Right lobe of liver (tissue), 6 donors: ENCODE results near the gene TJP1. TPM values are rescaled to one million over a fixed set of nuclear protein-coding genes. Genes with fewer than 3 reads are reported as not detected.
"Not testable (repeated sequence)": the region's sequence is repeated elsewhere in the genome, so short reads cannot be mapped to it uniquely, and the experiment has no call there.

ENCODE experiments used
- ATAC-seq, 4 donors: fragments of 200-7000 bp; cut with Tn5 transposase; one replicate each; pipeline ENCODE4 v1.9.1; 2020; ENCODE audit warnings: mild to moderate bottlenecking in 4 of 4, moderate library complexity in 4 of 4
- DNase-seq, 3 donors: peaks; one replicate each; pipeline ENCODE4 v3.0.0-alpha.2; 2020
- H3K27ac ChIP-seq, 3 donors: fragments of 200-600 bp; one replicate each; pipeline ENCODE4 v1.8.0; 2022
- H3K27me3 ChIP-seq, 2 donors: fragments of 200-600 bp; one replicate each; pipeline ENCODE4 v1.8.0; 2022
- H3K36me3 ChIP-seq, 4 donors: fragments of 200-600 bp; sonication (generic) in 1 of 4; one replicate each; pipeline versions ENCODE4 v1.5.1 to v1.8.0; 2017 to 2022; ENCODE audit warnings: control low read depth in 1 of 4
- H3K4me1 ChIP-seq, 4 donors: fragments of 200-600 bp; sonication (generic) in 1 of 4; one replicate each; pipeline versions ENCODE4 v1.5.1 to v1.8.0; 2017 to 2022; ENCODE audit warnings: control low read depth in 1 of 4
- H3K4me3 ChIP-seq, 3 donors: fragments of 200-600 bp; one replicate each; pipeline ENCODE4 v1.8.0; 2022
- H3K9me3 ChIP-seq, 4 donors: fragments of 200-600 bp; sonication (generic) in 1 of 4; one replicate each; pipeline versions ENCODE4 v1.5.1 to v1.8.0; 2017 to 2022; ENCODE audit warnings: control low read depth in 1 of 4
- POLR2A ChIP-seq: fragments of 450-650 bp; IDR thresholded peaks from one replicate; pipeline ENCODE4 v1.6.1; 2017; ENCODE audit warnings: antibody characterized with exemption, mild to moderate bottlenecking
- WGBS: methylation state at CpG from one replicate; pipeline ENCODE4 v1.1.6; 2018; ENCODE audit warnings: low coverage, low lambda C conversion rate; ENCODE audit not compliant: insufficient coverage; ENCODE audit errors: missing lambda C conversion rate; 5-methylcytosine and 5-hydroxymethylcytosine counted together
- intact Hi-C, 2 donors: fragments of 100-400 bp; cut with DNase I; formaldehyde crosslinking; loops; one replicate each; pipeline versions ENCODE4 v1.11.2 to v1.14.1; 2022
- total RNA-seq, 6 experiments: library from RNA; depleted of rRNA in 2 of 6; stranded (reverse); fragments of >200 nt in 2 of 6; fragmentation: NEBNext Ultra II Directional in 3 of 6; extraction: Animal tissue kit (Norgen Biotek cat#: 25700) in 3 of 6; gene quantifications; one replicate each; pipeline versions ENCODE4 v1.1.0 to v1.2.4, GENCODE V29; 2016 to 2023
- TF ChIP-seq, protein P1 (sequence below), 4 donors: fragments of 200-600 bp in 3 of 4; fragments of 450-650 bp in 1 of 4; IDR thresholded peaks; one replicate each; pipeline versions ENCODE4 v1.5.1 to v1.8.0; 2016 to 2022; ENCODE audit warnings: antibody characterized with exemption in 4 of 4, mild to moderate bottlenecking in 2 of 4
- donor health status: DM: no; HTN: yes; CAD: no.
- donor health status: DM: no; HTN: no; CAD: no.
- donor health status: DM: no; HTN: no; CAD: no.
- donor health status: DM: no; HTN: yes; CAD: no.
- donor health status: DM: no; HTN: yes; CAD: no.

Gene TJP1
- total RNA-seq, 6 experiments from 2014 or later, result 22.5 to 57.3 (median 35.9) TPM

DNA sequence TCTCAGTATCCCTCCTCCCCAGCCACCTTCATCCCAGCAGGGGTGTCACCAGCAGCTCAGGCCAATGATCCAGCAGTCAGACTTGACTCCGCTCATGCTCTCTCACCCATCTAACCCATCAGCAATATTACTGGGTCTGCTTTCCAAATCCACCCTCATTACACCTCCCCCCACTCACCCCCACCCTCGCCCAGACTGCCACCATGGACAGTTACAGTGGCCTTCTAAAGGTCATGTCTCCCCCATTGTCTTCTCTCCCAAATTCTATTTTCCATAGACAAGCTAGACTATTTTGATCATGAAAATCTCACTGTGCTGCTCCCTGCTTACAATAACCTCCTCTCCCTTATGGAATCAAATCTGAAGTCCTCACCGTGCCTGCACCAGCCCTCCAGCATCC, 156.0 kb downstream of the TJP1 start:
- H3K4me3 ChIP-seq, result no peak overlapping the region
- intact Hi-C loops, result loop anchor here in 1 of 2 donors (10.0 kb wide), 1 partner anchor 379 kb away; no protein-coding TSS in a partner anchor
- no peaks in the 10 kb centered on the region for H3K9me3 ChIP-seq

DNA sequence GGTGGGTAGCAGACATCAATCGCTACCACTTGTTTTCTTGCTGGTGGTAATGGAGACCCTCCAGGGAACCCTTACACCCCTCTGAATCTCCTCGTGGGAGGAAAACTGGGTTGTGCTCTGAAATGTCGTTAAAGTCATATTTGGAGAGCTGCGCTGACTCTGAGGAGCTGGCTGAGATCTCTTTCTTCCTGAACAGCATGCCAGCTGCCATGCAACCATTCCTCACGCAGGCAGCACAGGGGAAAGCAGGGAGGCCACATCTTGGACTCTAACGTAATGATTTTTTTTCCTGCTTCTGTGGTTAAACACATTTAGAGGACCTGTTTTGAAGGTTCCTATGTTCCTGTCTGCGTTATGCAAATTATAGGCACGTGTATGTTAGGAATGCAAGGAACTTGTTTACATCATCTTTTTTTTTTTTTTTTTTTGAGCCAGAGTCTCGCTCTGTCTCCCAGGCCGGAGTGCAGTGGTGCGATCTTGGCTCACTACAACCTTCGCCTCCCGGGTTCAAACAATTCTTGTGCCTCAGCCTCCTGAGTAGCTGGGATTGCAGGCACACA, 156.7 kb downstream of the TJP1 start:
- WGBS, result 56% methylated on average over 5 of the region's 13 CpGs
- ATAC-seq (no peak), DNase-seq (no peak)
- Histone ChIP-seq H3K36me3 (no peaks in the 10 kb centered on the region), H3K27me3 (no peaks in the 10 kb centered on the region), H3K27ac (no peak overlapping the region), H3K9me3 (no peaks in the 10 kb centered on the region), H3K4me3 (no peak overlapping the region), H3K4me1 (peaks cover 0 to 5% (median 2%) of the 10 kb centered on the region in 4 donors)
- no peak for TF ChIP-seq POLR2A
- TF ChIP-seq, protein P1, sequence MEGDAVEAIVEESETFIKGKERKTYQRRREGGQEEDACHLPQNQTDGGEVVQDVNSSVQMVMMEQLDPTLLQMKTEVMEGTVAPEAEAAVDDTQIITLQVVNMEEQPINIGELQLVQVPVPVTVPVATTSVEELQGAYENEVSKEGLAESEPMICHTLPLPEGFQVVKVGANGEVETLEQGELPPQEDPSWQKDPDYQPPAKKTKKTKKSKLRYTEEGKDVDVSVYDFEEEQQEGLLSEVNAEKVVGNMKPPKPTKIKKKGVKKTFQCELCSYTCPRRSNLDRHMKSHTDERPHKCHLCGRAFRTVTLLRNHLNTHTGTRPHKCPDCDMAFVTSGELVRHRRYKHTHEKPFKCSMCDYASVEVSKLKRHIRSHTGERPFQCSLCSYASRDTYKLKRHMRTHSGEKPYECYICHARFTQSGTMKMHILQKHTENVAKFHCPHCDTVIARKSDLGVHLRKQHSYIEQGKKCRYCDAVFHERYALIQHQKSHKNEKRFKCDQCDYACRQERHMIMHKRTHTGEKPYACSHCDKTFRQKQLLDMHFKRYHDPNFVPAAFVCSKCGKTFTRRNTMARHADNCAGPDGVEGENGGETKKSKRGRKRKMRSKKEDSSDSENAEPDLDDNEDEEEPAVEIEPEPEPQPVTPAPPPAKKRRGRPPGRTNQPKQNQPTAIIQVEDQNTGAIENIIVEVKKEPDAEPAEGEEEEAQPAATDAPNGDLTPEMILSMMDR (IDR thresholded peaks at IDR 0.05), result no peak
- intact Hi-C loops, result loop anchor here in 1 of 2 donors (10.0 kb wide), 1 partner anchor 379 kb away; no protein-coding TSS in a partner anchor

More for the DNA sequence above, 156.0 kb downstream of the TJP1 start:
- Histone ChIP-seq H3K36me3 (no peaks in the 10 kb centered on the region), H3K27ac (no peak overlapping the region), H3K4me1 (peaks cover 0 to 8% (median 3%) of the 10 kb centered on the region in 4 donors), H3K27me3 (no peaks in the 10 kb centered on the region)
- no peak for TF ChIP-seq POLR2A
- TF ChIP-seq, protein P1 (IDR thresholded peaks at IDR 0.05), result no peak
- ATAC-seq, result no peak
- no peak for DNase-seq
- WGBS, result 81% methylated on average over 3 of the region's 3 CpGs

DNA sequence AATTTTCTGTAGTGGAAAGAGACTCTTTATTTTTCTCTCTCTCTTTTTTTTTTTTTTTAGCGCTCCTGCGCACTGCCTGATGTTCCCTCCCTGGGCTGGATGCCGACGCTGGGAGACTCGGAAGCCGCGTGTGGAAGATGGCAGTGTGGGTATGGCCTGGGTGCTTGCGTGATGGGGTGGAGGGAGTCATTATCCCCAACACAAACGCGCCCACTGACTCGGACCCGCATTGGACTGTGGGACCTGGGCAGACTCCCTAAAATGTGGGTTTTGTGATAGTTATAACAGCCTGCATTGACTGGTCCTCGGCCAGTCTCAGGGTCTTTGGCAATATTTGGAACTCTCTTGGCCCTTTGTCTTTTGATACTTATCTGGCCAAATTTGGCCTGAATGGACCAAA, 157.9 kb downstream of the TJP1 start:
- WGBS, result no CpG with 5 or more reads among the region's 13 CpGs
- Histone ChIP-seq H3K27ac (no peak overlapping the region), H3K9me3 (no peaks in the 10 kb centered on the region), H3K36me3 (no peaks in the 10 kb centered on the region), H3K4me1 (no peaks in the 10 kb centered on the region), H3K4me3 (no peak overlapping the region), H3K27me3 (no peaks in the 10 kb centered on the region)
- TF ChIP-seq POLR2A, result no peak
- TF ChIP-seq, protein P1 (IDR thresholded peaks at IDR 0.05), result no peak
- no peak for DNase-seq
- intact Hi-C loops, result loop anchor here in 1 of 2 donors (10.0 kb wide), 1 partner anchor 380 kb away; no protein-coding TSS in a partner anchor
- ATAC-seq, result no peak

DNA sequence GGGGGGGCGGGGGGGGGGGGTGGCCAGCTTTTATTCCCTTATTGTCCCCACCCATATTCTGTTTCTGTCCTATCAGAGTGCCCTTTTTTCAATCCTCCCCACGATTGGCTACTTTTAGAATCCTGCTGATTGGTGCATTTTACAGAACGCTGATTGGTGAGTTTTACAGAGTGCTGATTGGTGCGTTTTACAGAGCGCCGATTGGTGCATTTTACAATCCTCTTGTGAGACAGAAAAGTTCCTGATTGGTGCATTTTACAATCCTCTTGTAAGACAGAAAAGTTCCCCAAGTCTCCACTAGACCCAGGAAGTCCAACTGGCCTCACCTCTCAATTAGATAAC, 164.8 kb downstream of the TJP1 start:
- 75% methylated on average over 6 of the region's 6 CpGs for WGBS
- H3K4me3 ChIP-seq, ATAC-seq, DNase-seq, H3K27ac ChIP-seq, H3K4me1 ChIP-seq, H3K36me3 ChIP-seq, H3K27me3 ChIP-seq, intact Hi-C loops, H3K9me3 ChIP-seq: not testable (repeated sequence)

DNA sequence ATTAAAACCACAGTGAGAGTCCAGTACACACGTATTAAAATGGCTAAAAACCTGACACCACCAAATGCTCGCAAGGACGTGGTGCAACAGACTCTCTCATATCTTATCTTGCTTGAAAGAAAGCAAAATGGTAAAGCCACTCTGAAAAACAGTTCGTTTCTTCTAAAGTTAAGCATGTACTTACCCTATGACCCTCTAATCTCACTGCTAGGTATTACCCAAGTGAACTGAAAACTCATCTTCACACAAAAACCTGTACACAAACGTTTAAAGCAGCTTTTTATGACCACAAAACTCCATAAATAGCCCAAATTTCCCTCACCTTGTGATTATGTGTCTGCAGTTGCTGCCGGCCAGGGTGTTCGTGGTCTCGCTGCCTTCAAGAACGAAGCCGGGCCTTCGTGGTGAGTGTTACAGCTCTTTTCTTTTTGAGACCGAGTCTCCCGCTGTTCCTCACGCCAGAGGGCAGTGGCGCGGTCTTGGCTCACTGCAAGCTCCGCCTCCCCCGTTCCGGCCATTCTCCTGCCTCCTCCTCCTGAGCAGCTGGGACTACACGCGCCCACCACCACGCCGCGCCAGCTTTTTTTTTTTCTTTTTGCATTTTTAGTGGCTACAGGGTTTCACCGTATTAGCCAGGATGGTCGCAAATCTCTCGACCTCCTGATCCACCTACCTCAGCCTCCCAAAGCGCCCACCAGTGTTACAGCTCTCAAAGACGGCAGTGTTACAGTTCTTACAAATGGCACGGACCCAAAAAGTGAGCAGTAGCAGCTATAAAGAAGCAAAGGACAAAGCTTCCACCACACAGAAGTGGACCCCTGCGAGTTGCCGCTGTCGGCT, 165.4 kb downstream of the TJP1 start:
- no peak overlapping the region for H3K4me3 ChIP-seq
- no peak for TF ChIP-seq POLR2A
- TF ChIP-seq, protein P1 (IDR thresholded peaks at IDR 0.05), result no peak
- H3K9me3 ChIP-seq, result no peaks in the 10 kb centered on the region
- DNase-seq (peak in 1 of 3 donors; percentile 35), ATAC-seq (peak in 1 of 4 donors; percentile 64)
- H3K27me3 ChIP-seq, result no peaks in the 10 kb centered on the region
- WGBS, result 85% methylated on average over 26 of the region's 33 CpGs
- H3K36me3 ChIP-seq, result no peaks in the 10 kb centered on the region
- no peak overlapping the region for H3K27ac ChIP-seq
- intact Hi-C loops, result no loop called here
- H3K4me1 ChIP-seq, result no peaks in the 10 kb centered on the region
